Adrenal gland (tissue), 12 donors: ENCODE measurements around the gene COX20. TPM values are rescaled to one million over a fixed set of nuclear protein-coding genes. Genes with fewer than 3 reads are reported as not detected.

ENCODE experiments used
- DNase-seq, 7 donors: peaks; one replicate each; pipeline ENCODE4 v3.0.0-alpha.2; 2019 to 2020
- H3K27ac ChIP-seq, 5 donors: fragments of 200-600 bp; sonication (generic) in 4 of 5; 1 replicate in 3 of 5; 2 replicates in 2 of 5; pipeline versions ENCODE4 v1.5.1 to v1.8.0; 2016 to 2020; ENCODE audit warnings: mild to moderate bottlenecking in 1 of 5
- H3K27me3 ChIP-seq: fragments of 200-600 bp; 2 replicates; pipeline ENCODE4 v1.8.0; 2021
- H3K36me3 ChIP-seq, 2 donors: fragments of 200-600 bp; replicated peaks in 1 of 2; 1 replicate in 1 of 2; 2 replicates in 1 of 2; pipeline versions ENCODE4 v1.5.1 to v1.8.0; 2018 to 2022
- H3K4me1 ChIP-seq, 2 donors: fragments of 200-600 bp; replicated peaks in 1 of 2; 1 replicate in 1 of 2; 2 replicates in 1 of 2; pipeline versions ENCODE4 v1.5.1 to v1.8.0; 2018 to 2021
- H3K4me3 ChIP-seq, 4 donors: fragments of 200-600 bp; sonication (generic) in 3 of 4; one replicate each; pipeline ENCODE4 v1.5.1; 2016 to 2018
- H3K9me3 ChIP-seq, 3 donors: fragments of 200-600 bp; sonication (generic) in 1 of 3; replicated peaks in 1 of 3; 1 replicate in 2 of 3; 2 replicates in 1 of 3; pipeline versions ENCODE4 v1.5.1 to v1.8.0; 2016 to 2021
- POLR2A ChIP-seq, 2 donors: fragments of 450-650 bp; IDR thresholded peaks; one replicate each; pipeline ENCODE4 v1.6.1; 2017; ENCODE audit warnings: antibody characterized with exemption in 2 of 2, mild to moderate bottlenecking in 2 of 2, moderate library complexity in 1 of 2
- WGBS, 4 donors: extraction: QIAGEN DNeasy Blood & Tissue Kit in 2 of 4; methylation state at CpG; one replicate each; pipeline versions ENCODE4 v1.1.5 to v1.1.7; 2013 to 2017; 5-methylcytosine and 5-hydroxymethylcytosine counted together
- intact Hi-C, 2 donors: fragments of 100-400 bp; cut with DNase I; formaldehyde crosslinking; loops; one replicate each; pipeline versions ENCODE4 v1.14.1 to v1.15.0; 2022 to 2023
- polyA plus RNA-seq, 3 donors: library from polyadenylated mRNA; stranded (reverse); fragments of 200-250 nt in 2 of 3; fragments of 350-450 nt in 1 of 3; fragmentation: Illumina TruSeq in 1 of 3; extraction: RNeasy Lipid Tissue Mini Kit (QIAGEN cat#74804) in 1 of 3; gene quantifications; one replicate each; pipeline ENCODE4 v1.2.3, GENCODE V29; 2013 to 2014
- total RNA-seq, 9 donors: library from RNA; depleted of rRNA in 4 of 9; stranded (reverse); fragments of >200 nt in 4 of 9; fragments of 120-200 nt in 1 of 9; fragmentation: NEBNext Ultra II Directional in 1 of 9; extraction: Animal tissue kit (Norgen Biotek cat#: 25700) in 1 of 9; gene quantifications; one replicate each; pipeline versions ENCODE4 v1.1.0 to v1.2.4, GENCODE V29; 2013 to 2023
- TF ChIP-seq, protein P1 (sequence below), 6 experiments: fragments of 450-650 bp in 4 of 6; fragments of 200-600 bp in 2 of 6; sonication (generic) in 1 of 6; IDR thresholded peaks; 1 replicate in 5 of 6; 2 replicates in 1 of 6; pipeline versions ENCODE4 v1.5.1 to v1.8.0; 2016 to 2021; ENCODE audit warnings: antibody characterized with exemption in 6 of 6, mild to moderate bottlenecking in 2 of 6, moderate library complexity in 1 of 6
- donor health status: healthy with polysubstance abuse.
- donor health status: Bipolar disorder and iron deficiency.
- donor health status: DM: yes; HTN: yes; CAD: no.
- donor health status: DM: no; HTN: no; CAD: no.
- donor health status: DM: no; HTN: no; CAD: no.
- donor health status: DM: yes; HTN: yes; CAD: no.

COX20 gene
- total and polyA plus RNA-seq, 12 donors: 32.2 to 265 (median 46.2) TPM

DNA sequence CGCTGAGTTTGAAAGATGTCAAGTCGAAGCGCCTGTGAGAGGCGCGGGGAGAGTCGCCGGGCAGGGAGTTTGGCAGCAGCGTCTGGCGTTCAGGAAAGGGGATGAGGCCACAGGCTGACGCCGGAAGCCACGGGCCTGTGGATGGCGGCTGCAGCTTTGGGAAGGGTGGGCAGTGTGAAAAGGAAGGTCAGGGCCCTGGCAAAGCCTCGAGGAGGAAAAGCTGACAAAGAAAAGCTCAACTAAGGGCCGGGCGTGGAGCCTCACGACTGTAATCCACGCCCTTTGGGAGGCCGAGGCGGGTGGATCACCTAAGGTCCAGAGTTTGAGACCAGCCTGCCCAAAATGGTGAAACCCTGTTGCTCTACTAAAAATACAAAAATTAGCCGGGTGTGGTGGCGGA, 25.2 kb upstream of the COX20 start:
- Histone ChIP-seq H3K27me3 (no peaks in the 10 kb centered on the region), H3K36me3 (no peaks in the 10 kb centered on the region), H3K9me3 (no peaks in the 10 kb centered on the region), H3K4me1 (no peaks in the 10 kb centered on the region), H3K27ac (no peak overlapping the region), H3K4me3 (no peak overlapping the region)
- 86 to 91% (median 88%) methylated on average over 22 of the region's 22 CpGs for WGBS, 4 donors
- intact Hi-C loops: no loop called here
- no peak for TF ChIP-seq POLR2A (IDR thresholded peaks at IDR 0.05)
- TF ChIP-seq, protein P1, sequence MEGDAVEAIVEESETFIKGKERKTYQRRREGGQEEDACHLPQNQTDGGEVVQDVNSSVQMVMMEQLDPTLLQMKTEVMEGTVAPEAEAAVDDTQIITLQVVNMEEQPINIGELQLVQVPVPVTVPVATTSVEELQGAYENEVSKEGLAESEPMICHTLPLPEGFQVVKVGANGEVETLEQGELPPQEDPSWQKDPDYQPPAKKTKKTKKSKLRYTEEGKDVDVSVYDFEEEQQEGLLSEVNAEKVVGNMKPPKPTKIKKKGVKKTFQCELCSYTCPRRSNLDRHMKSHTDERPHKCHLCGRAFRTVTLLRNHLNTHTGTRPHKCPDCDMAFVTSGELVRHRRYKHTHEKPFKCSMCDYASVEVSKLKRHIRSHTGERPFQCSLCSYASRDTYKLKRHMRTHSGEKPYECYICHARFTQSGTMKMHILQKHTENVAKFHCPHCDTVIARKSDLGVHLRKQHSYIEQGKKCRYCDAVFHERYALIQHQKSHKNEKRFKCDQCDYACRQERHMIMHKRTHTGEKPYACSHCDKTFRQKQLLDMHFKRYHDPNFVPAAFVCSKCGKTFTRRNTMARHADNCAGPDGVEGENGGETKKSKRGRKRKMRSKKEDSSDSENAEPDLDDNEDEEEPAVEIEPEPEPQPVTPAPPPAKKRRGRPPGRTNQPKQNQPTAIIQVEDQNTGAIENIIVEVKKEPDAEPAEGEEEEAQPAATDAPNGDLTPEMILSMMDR (IDR thresholded peaks at IDR 0.05): no peak
- DNase-seq: peak in 1 of 7 donors; percentile 6

DNA sequence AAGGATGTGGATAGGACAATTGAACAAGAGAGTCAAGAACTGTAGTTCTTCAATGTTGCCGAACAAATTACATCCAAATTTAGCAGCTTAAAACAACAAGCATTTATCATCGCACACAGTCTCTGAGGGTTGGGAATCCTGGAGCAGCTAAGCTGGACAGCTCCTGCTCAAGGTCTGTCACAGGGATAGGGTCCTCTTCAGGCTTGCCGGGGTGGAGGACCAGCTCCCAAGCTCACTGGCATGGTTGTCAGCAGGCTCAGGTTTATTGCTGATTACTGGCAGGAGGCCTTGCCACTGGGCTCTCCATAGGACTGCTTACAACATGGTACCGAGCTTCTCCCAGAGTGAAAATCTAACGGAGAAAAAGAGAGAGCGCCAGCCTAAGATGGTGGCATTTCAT, 22.1 kb upstream of the COX20 start:
- no peaks in the 10 kb centered on the region for H3K27me3 ChIP-seq
- H3K4me3 ChIP-seq: no peak overlapping the region
- 77 to 92% (median 81%) methylated on average over 4 to 6 of the region's 6 CpGs for WGBS, 4 donors
- H3K9me3 ChIP-seq: no peaks in the 10 kb centered on the region
- no peak for DNase-seq
- H3K27ac ChIP-seq: no peak overlapping the region
- TF ChIP-seq, protein P1 (IDR thresholded peaks at IDR 0.05): no peak
- no peak for TF ChIP-seq POLR2A (IDR thresholded peaks at IDR 0.05)
- intact Hi-C loops: no loop called here
- H3K36me3 ChIP-seq: no peaks in the 10 kb centered on the region
- peaks cover 0 to 5% of the 10 kb centered on the region in 2 donors for H3K4me1 ChIP-seq

DNA sequence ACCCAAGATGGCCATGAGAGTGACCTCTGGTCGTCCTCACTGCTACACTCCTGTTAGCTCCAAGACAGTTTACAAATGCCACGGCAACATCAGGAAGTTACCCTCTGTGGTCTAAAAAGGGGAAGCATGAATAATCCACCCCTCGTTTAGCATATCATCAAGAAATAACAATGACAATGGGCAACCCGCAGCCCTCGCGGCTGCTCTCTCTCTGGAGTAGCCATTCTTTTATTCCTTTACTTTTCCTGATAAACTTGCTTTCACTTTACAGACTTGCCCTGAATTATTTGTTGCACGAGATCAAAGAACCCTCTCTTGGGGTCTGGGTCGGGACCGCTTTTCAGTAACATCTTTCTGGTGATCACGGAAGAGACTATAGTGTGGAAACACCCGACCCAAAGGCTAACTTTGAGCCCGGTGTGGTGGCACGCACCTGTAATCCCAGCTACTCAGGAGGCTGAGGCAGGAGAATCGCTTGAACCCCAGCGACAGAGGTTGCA, 19.8 kb upstream of the COX20 start:
- intact Hi-C loops: no loop called here
- Histone ChIP-seq H3K9me3 (no peaks in the 10 kb centered on the region), H3K36me3 (no peaks in the 10 kb centered on the region), H3K27me3 (no peaks in the 10 kb centered on the region), H3K27ac (no peak overlapping the region), H3K4me1 (peaks cover 0 to 5% of the 10 kb centered on the region in 2 donors), H3K4me3 (peak overlapping the region in 1 of 4 donors; percentile 27)
- peak in 1 of 7 donors; percentile 26 for DNase-seq
- TF ChIP-seq, protein P1 (IDR thresholded peaks at IDR 0.05): no peak
- no peak for TF ChIP-seq POLR2A (IDR thresholded peaks at IDR 0.05)
- WGBS, 4 donors: 48 to 66% (median 55%) methylated on average over 15 of the region's 15 CpGs

DNA sequence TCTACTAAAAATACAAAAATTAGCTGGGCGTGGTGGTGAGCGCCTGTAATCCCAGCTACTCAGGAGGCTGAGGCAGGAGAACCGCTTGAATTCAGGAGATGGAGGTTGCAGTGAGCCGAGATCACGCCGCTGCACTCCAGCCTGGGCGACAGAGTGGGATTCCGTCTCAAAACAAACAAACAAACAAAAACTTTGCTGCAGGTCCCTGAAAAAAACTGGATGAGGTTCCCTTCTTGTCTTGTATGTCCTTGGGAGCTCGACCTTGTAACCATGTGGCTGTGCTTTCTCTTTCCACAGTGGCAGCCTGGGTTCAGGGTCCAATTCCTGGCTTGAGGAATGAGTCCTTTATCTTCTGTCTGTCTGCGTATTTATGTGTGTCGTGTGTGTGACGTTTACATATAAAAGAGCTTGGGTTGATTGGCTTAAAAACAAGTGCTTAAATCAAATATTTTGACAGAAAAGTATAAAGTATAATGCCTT, 18.0 kb upstream of the COX20 start:
- Histone ChIP-seq H3K27ac (peak overlapping the region in 2 of 5 donors; percentile 1 to 17), H3K27me3 (no peaks in the 10 kb centered on the region), H3K36me3 (no peaks in the 10 kb centered on the region), H3K4me3 (no peak overlapping the region), H3K4me1 (peaks cover 0 to 5% of the 10 kb centered on the region in 2 donors), H3K9me3 (no peaks in the 10 kb centered on the region)
- peak; percentile 50 to 74 (median 57) for DNase-seq
- no peak for TF ChIP-seq POLR2A (IDR thresholded peaks at IDR 0.05)
- TF ChIP-seq, protein P1 (IDR thresholded peaks at IDR 0.05): no peak
- intact Hi-C loops: no loop called here
- WGBS, 4 donors: 64 to 75% (median 69%) methylated on average over 12 of the region's 12 CpGs
